ENCODE measurements around the gene FAM53A. TPM values are rescaled to one million over a fixed set of nuclear protein-coding genes. Genes with fewer than 3 reads are reported as not detected.
A peak's percentile ranks its signal among the peaks of the same experiment; 100 is the strongest.
"Not testable (repeated sequence)": the region's sequence is repeated elsewhere in the genome, so short reads cannot be mapped to it uniquely, and the experiment has no call there.

The FAM53A gene
- polyA plus RNA-seq, 6 donors from 2014 or later, result 1.5 to 2.9 (median 2.4) TPM

- no peak for ATAC-seq (ENCODE audit: low read depth in 2 of 2)
- H3K4me1 Mint-ChIP-seq, result peaks cover 13 to 21% (median 20%) of the 10 kb centered on the region in 3 donors
- H3K27ac Mint-ChIP-seq, result no peak overlapping the region
- peaks cover 0 to 6% (median 4%) of the 10 kb centered on the region in 7 donors for H3K9me3 Mint-ChIP-seq
- peaks cover 0 to 2% (median under 1%) of the 10 kb centered on the region in 3 donors for H3K27me3 Mint-ChIP-seq
- no peak overlapping the region for H3K4me3 Mint-ChIP-seq
- no peak for DNase-seq
- H3K36me3 Mint-ChIP-seq, result peaks cover 5 to 7% of the 10 kb centered on the region in 2 donors
These were observed 74.0 kb downstream of the FAM53A start for GRCh38 chr4:1609901-1610790.

- Mint-ChIP-seq H3K27ac (no peak overlapping the region), H3K4me1 (peaks cover 10 to 17% (median 16%) of the 10 kb centered on the region in 3 donors), H3K27me3 (peaks cover 0 to 13% (median 8%) of the 10 kb centered on the region in 3 donors)
These were observed 75.2 kb downstream of the FAM53A start for GRCh38 chr4:1608821-1609500.

GRCh38 chr4:1608196-1608820 is 75.8 kb downstream of the FAM53A start:
- no peaks in the 10 kb centered on the region for H3K9me3 Mint-ChIP-seq

More at GRCh38 chr4:1608821-1609500, 75.2 kb downstream of the FAM53A start:
- H3K4me3 Mint-ChIP-seq, result no peak overlapping the region
- no peak for ATAC-seq (ENCODE audit: low read depth in 2 of 2)
- no peaks in the 10 kb centered on the region for H3K36me3 Mint-ChIP-seq
- H3K9me3 Mint-ChIP-seq, result no peaks in the 10 kb centered on the region
- no peak for DNase-seq

GRCh38 chr4:1607436-1608195 is 76.5 kb downstream of the FAM53A start:
- peak overlapping the region in 1 of 6 donors; percentile 9 for H3K27ac Mint-ChIP-seq
- not testable (repeated sequence) for H3K4me3 Mint-ChIP-seq; H3K9me3 Mint-ChIP-seq; ATAC-seq (ENCODE audit: low read depth in 2 of 2); H3K36me3 Mint-ChIP-seq; DNase-seq
- H3K4me1 Mint-ChIP-seq, result peaks cover 8 to 15% (median 12%) of the 10 kb centered on the region in 3 donors
- H3K27me3 Mint-ChIP-seq, result peaks cover 0 to 15% (median 8%) of the 10 kb centered on the region in 3 donors

More at GRCh38 chr4:1608196-1608820, 75.8 kb downstream of the FAM53A start:
- Mint-ChIP-seq H3K4me3 (no peak overlapping the region), H3K27ac (no peak overlapping the region), H3K27me3 (peaks cover 0 to 15% (median 8%) of the 10 kb centered on the region in 3 donors), H3K36me3 (no peaks in the 10 kb centered on the region), H3K4me1 (peaks cover 8 to 15% (median 12%) of the 10 kb centered on the region in 3 donors)
- DNase-seq (no peak), ATAC-seq (ENCODE audit: low read depth in 2 of 2) (no peak)

GRCh38 chr4:1604706-1605205 is 79.4 kb downstream of the FAM53A start:
- Mint-ChIP-seq H3K4me1 (peaks cover 8 to 18% (median 12%) of the 10 kb centered on the region in 3 donors), H3K9me3 (no peaks in the 10 kb centered on the region), H3K36me3 (no peaks in the 10 kb centered on the region), H3K27ac (no peak overlapping the region), H3K27me3 (peaks cover 0 to 15% (median 8%) of the 10 kb centered on the region in 3 donors), H3K4me3 (peak overlapping the region in 2 of 8 donors; percentile 45 to 51)
- DNase-seq (no peak), ATAC-seq (ENCODE audit: low read depth in 2 of 2) (peak; percentile 59 to 78)

GRCh38 chr4:1604181-1604705 is 79.9 kb downstream of the FAM53A start:
- no peaks in the 10 kb centered on the region for H3K9me3 Mint-ChIP-seq
- peak overlapping the region in 1 of 8 donors; percentile 51 for H3K4me3 Mint-ChIP-seq
- H3K27ac Mint-ChIP-seq, result no peak overlapping the region
- DNase-seq (no peak), ATAC-seq (ENCODE audit: low read depth in 2 of 2) (no peak)
- H3K27me3 Mint-ChIP-seq, result peaks cover 0 to 15% (median 8%) of the 10 kb centered on the region in 3 donors
- peaks cover 8 to 18% (median 12%) of the 10 kb centered on the region in 3 donors for H3K4me1 Mint-ChIP-seq
- H3K36me3 Mint-ChIP-seq, result no peaks in the 10 kb centered on the region

- Mint-ChIP-seq H3K4me3 (no peak overlapping the region), H3K27ac (no peak overlapping the region), H3K36me3 (no peaks in the 10 kb centered on the region), H3K9me3 (no peaks in the 10 kb centered on the region), H3K27me3 (peaks cover 0 to 15% (median 8%) of the 10 kb centered on the region in 3 donors), H3K4me1 (peaks cover 8 to 18% (median 12%) of the 10 kb centered on the region in 3 donors)
- ATAC-seq (ENCODE audit: low read depth in 2 of 2), result no peak
- no peak for DNase-seq
These were observed 80.5 kb downstream of the FAM53A start for GRCh38 chr4:1603413-1604135.

GRCh38 chr4:1602655-1603412 is 81.3 kb downstream of the FAM53A start:
- Mint-ChIP-seq H3K4me3 (no peak overlapping the region), H3K9me3 (no peaks in the 10 kb centered on the region), H3K27ac (no peak overlapping the region), H3K4me1 (peaks cover 8 to 18% (median 12%) of the 10 kb centered on the region in 3 donors), H3K36me3 (no peaks in the 10 kb centered on the region), H3K27me3 (peaks cover 0 to 15% (median 8%) of the 10 kb centered on the region in 3 donors)
- no peak for DNase-seq
- no peak for ATAC-seq (ENCODE audit: low read depth in 2 of 2)

GRCh38 chr4:1601852-1602654 is 82.1 kb downstream of the FAM53A start:
- H3K27me3 Mint-ChIP-seq, result peaks cover 0 to 15% (median 8%) of the 10 kb centered on the region in 3 donors
- no peak overlapping the region for H3K27ac Mint-ChIP-seq
- DNase-seq (no peak), ATAC-seq (ENCODE audit: low read depth in 2 of 2) (no peak)
- H3K4me3 Mint-ChIP-seq, result no peak overlapping the region
- H3K36me3 Mint-ChIP-seq, result no peaks in the 10 kb centered on the region
- H3K4me1 Mint-ChIP-seq, result peaks cover 8 to 18% (median 12%) of the 10 kb centered on the region in 3 donors
- no peaks in the 10 kb centered on the region for H3K9me3 Mint-ChIP-seq

- Mint-ChIP-seq H3K27me3 (peaks cover 0 to 15% (median 8%) of the 10 kb centered on the region in 3 donors), H3K4me3 (no peak overlapping the region), H3K36me3 (no peaks in the 10 kb centered on the region), H3K27ac (no peak overlapping the region), H3K9me3 (peaks cover 0 to under 1% (median 0%) of the 10 kb centered on the region in 7 donors), H3K4me1 (peaks cover 8 to 17% (median 11%) of the 10 kb centered on the region in 3 donors)
- DNase-seq (no peak), ATAC-seq (ENCODE audit: low read depth in 2 of 2) (no peak)
These were observed 82.6 kb downstream of the FAM53A start for GRCh38 chr4:1601533-1601835.

Data from naive B cell (primary cell).